CD4-positive, alpha-beta T cell treated with Interferon alpha-2 for 1 hour (primary cell): Measurements from ENCODE around the gene BTC.
"Not testable (repeated sequence)": the region's sequence is repeated elsewhere in the genome, so short reads cannot be mapped to it uniquely, and the experiment has no call there.

Experiments
- DNase-seq, 2 donors: peaks; one replicate each; pipeline ENCODE4 v3.0.0-alpha.2; 2020 to 2022

Gene BTC

GRCh38 chr4:74794382-74795010, at the start of gene BTC:
Gene BTC, minus strand, starts transcription at chr4:74794523. Its CDS starts 198 bp downstream, at chr4:74794325.
- DNase-seq: no peak

GRCh38 chr4:74840936-74841509, 46.7 kb upstream of the BTC start:
- DNase-seq: no peak

- DNase-seq: no peak
These were observed 44.5 kb upstream of the BTC start for GRCh38 chr4:74838746-74839370.

- DNase-seq: no peak
These were observed 36.6 kb upstream of the BTC start for GRCh38 chr4:74830928-74831327.

GRCh38 chr4:74823194-74823593, 28.9 kb upstream of the BTC start:
- no peak for DNase-seq

- DNase-seq: no peak
These were observed 28.3 kb upstream of the BTC start for GRCh38 chr4:74822603-74823002.

- no peak for DNase-seq
These were observed 27.2 kb upstream of the BTC start for GRCh38 chr4:74821541-74821940.

- no peak for DNase-seq
These were observed 19.7 kb upstream of the BTC start for GRCh38 chr4:74814052-74814451.

- DNase-seq: not testable (repeated sequence)
These were observed 17.7 kb upstream of the BTC start for GRCh38 chr4:74812056-74812455.

- DNase-seq: no peak
These were observed 11.3 kb upstream of the BTC start for GRCh38 chr4:74805601-74806000.

- no peak for DNase-seq
These were observed 6.0 kb upstream of the BTC start for GRCh38 chr4:74800310-74800709.

GRCh38 chr4:74796631-74797030, 2.3 kb upstream of the BTC start:
- DNase-seq: no peak

GRCh38 chr4:74793757-74794381, 454 bp downstream of the BTC start:
- no peak for DNase-seq

- DNase-seq: no peak
These were observed 3.7 kb downstream of the BTC start for GRCh38 chr4:74790652-74791051.

- DNase-seq: no peak
These were observed 4.8 kb downstream of the BTC start for GRCh38 chr4:74789518-74789917.

- no peak for DNase-seq
These were observed 16.8 kb downstream of the BTC start for GRCh38 chr4:74777531-74777930.

GRCh38 chr4:74772783-74773182, 21.5 kb downstream of the BTC start:
- no peak for DNase-seq

GRCh38 chr4:74772106-74772505, 22.2 kb downstream of the BTC start:
- no peak for DNase-seq

GRCh38 chr4:74770226-74770910, 24.0 kb downstream of the BTC start:
- no peak for DNase-seq

- DNase-seq: no peak
These were observed 25.3 kb downstream of the BTC start for GRCh38 chr4:74768857-74769525.

- no peak for DNase-seq
These were observed 30.2 kb downstream of the BTC start for GRCh38 chr4:74764119-74764518.

- DNase-seq: no peak
These were observed 35.7 kb downstream of the BTC start for GRCh38 chr4:74758551-74759145.

GRCh38 chr4:74757136-74757535, 37.2 kb downstream of the BTC start:
- DNase-seq: no peak
